Measurements from ENCODE around the gene SLC34A3. TPM values are rescaled to one million over a fixed set of nuclear protein-coding genes. Genes with fewer than 3 reads are reported as not detected.

Gene SLC34A3
- polyA plus RNA-seq, 2 of the 4 experiments (the other 2 are of a cell fraction) = 0.05 TPM; not detected in 1

- 94% methylated on average over 46 of the region's 48 CpGs for WGBS (ENCODE audit: missing lambda C conversion rate)
- ChIA-PET POLR2A (interaction anchor here (1.2 to 2.0 kb wide), 2 partner anchors 16 to 56 kb away, joined by 3 to 4 read pairs; partner anchors contain the start of gene TPRN), CTCF (interaction anchor here (11.5 kb wide), 1 partner anchor 11 kb away, joined by 156 read pairs; the partner anchor contains the start of genes LRRC26 and TMEM210)
- ATAC-seq (no peak), DNase-seq (ENCODE audit: low read depth in 1 of 2, low spot score in 1 of 2) (no peak), FAIRE-seq (no peak)
- Histone ChIP-seq H3K4me3 (no peak overlapping the region), H3K4me2 (no peak overlapping the region), H3K4me1 (peaks cover 19% of the 10 kb centered on the region), H3K9me3 (no peaks in the 10 kb centered on the region), H3K27ac (no peak overlapping the region)
- TF ChIP-seq CBX8 (IDR thresholded peaks at IDR 0.05) (no peak), HDAC2 (IDR thresholded peaks at IDR 0.05) (no peak), REST (IDR thresholded peaks at IDR 0.05) (no peak), ZSCAN20 (CRISPR knock-in tag; IDR thresholded peaks at IDR 0.05) (no peak), JUN (IDR thresholded peaks at IDR 0.05) (no peak), HEYL (CRISPR knock-in tag; IDR thresholded peaks at IDR 0.05) (no peak), ZC3H11A (IDR thresholded peaks at IDR 0.05) (no peak), HOXB13 (CRISPR knock-in tag; IDR thresholded peaks at IDR 0.05; ENCODE audit: low read depth) (no peak), HOXA7 (CRISPR knock-in tag; IDR thresholded peaks at IDR 0.05) (no peak)
These were observed 45.6 kb upstream of the SLC34A3 start for GRCh38 chr9:137184881-137185660.

- TF ChIP-seq HEYL (CRISPR knock-in tag; IDR thresholded peaks at IDR 0.05) (no peak), ESRRA (IDR thresholded peaks at IDR 0.05; ENCODE audit: borderline replicate concordance, low read length) (no peak), CEBPB (IDR thresholded peaks at IDR 0.05) (no peak), ZNF302 (CRISPR knock-in tag; IDR thresholded peaks at IDR 0.05) (no peak), ELK1 (IDR thresholded peaks at IDR 0.05; ENCODE audit: low read depth, low read length) (no peak)
- Histone ChIP-seq H3K27ac (no peak overlapping the region), H3K4me1 (peaks cover 23% of the 10 kb centered on the region), H3K4me3 (no peak overlapping the region), H3K9me3 (no peaks in the 10 kb centered on the region), H3K4me2 (no peak overlapping the region)
- ChIA-PET CTCF (interaction anchor here (11.5 kb wide), 1 partner anchor 12 kb away, joined by 156 read pairs; the partner anchor contains the start of genes LRRC26 and TMEM210), POLR2A (interaction anchor here (2.0 kb wide), 1 partner anchor 55 kb away, joined by 4 read pairs; no protein-coding TSS in a partner anchor)
- FAIRE-seq (no peak), DNase-seq (ENCODE audit: low read depth in 1 of 2, low spot score in 1 of 2) (no peak), ATAC-seq (no peak)
- 96% methylated on average over 18 of the region's 19 CpGs for WGBS (ENCODE audit: missing lambda C conversion rate)
These were observed 44.8 kb upstream of the SLC34A3 start for GRCh38 chr9:137185921-137186320.

GRCh38 chr9:137186385-137186784 is 44.3 kb upstream of the SLC34A3 start:
- ChIA-PET POLR2A (interaction anchor here (2.0 kb wide), 1 partner anchor 54 kb away, joined by 4 read pairs; no protein-coding TSS in a partner anchor), CTCF (interaction anchor here (11.5 kb wide), 1 partner anchor 13 kb away, joined by 156 read pairs; the partner anchor contains the start of genes LRRC26 and TMEM210)
- TF ChIP-seq HES2 (IDR thresholded peaks at IDR 0.05) (no peak), MAX (IDR thresholded peaks at IDR 0.05) (no peak), ZFP36 (IDR thresholded peaks at IDR 0.05; ENCODE audit: borderline replicate concordance, partially characterized antibody) (no peak), KDM5A (IDR thresholded peaks at IDR 0.05) (no peak), POLR2A (IDR thresholded peaks at IDR 0.05; ENCODE audit: low read length) (no peak), NFE2L2 (conservative IDR thresholded peaks at IDR 0.05; ENCODE audit: low read length) (no peak), HOXB13 (CRISPR knock-in tag; IDR thresholded peaks at IDR 0.05; ENCODE audit: low read depth) (no peak), RCOR1 (IDR thresholded peaks at IDR 0.05; ENCODE audit: low read depth, low read length) (no peak), RNF2 (IDR thresholded peaks at IDR 0.05; ENCODE audit: borderline replicate concordance, low read depth) (no peak), EHF (CRISPR knock-in tag; IDR thresholded peaks at IDR 0.05) (no peak), ELK1 (IDR thresholded peaks at IDR 0.05; ENCODE audit: low read depth, low read length) (no peak), CBX2 (IDR thresholded peaks at IDR 0.05; ENCODE audit: borderline replicate concordance, low read depth) (no peak)
- Histone ChIP-seq H3K4me2 (peak overlapping the region; percentile 99), H3K27ac (no peak overlapping the region), H3K4me3 (no peak overlapping the region), H3K4me1 (peaks cover 23% of the 10 kb centered on the region), H3K9me3 (no peaks in the 10 kb centered on the region)
- DNase-seq (ENCODE audit: low read depth in 1 of 2, low spot score in 1 of 2) (no peak), FAIRE-seq (no peak), ATAC-seq (no peak)
- WGBS (ENCODE audit: missing lambda C conversion rate) = 65% methylated on average over 4 of the region's 6 CpGs
